SK-N-SH treated with all-trans-retinoic acid at 6 μM for 48 hours (cell line): ENCODE data around the gene HIGD1B.

ENCODE experiments used
- ATAC-seq: fragments of 200-7000 bp; cut with Tn5 transposase; 3 replicates; pipeline ENCODE4 v1.9.1; 2020; ENCODE audit warnings: mild to moderate bottlenecking, moderate library complexity
- BACH2 ChIP-seq: fragments of 250-450 bp; sonication (Bioruptor Pico); IDR thresholded peaks from 2 replicates; pipeline ENCODE4 v1.9.0; 2021; ENCODE audit warnings: mild to moderate bottlenecking, borderline replicate concordance
- ESRRG ChIP-seq: fragments of 250-450 bp; sonication (Bioruptor Pico); IDR thresholded peaks from 2 replicates; pipeline ENCODE4 v1.6.1; 2021; ENCODE audit warnings: mild to moderate bottlenecking
- GLIS3 ChIP-seq: fragments of 250-450 bp; sonication (Bioruptor Pico); IDR thresholded peaks from 2 replicates; pipeline ENCODE4 v1.5.0; 2020; ENCODE audit warnings: mild to moderate bottlenecking, moderate library complexity
- ISL1 ChIP-seq: fragments of 250-450 bp; sonication (Bioruptor Pico); IDR thresholded peaks from 2 replicates; pipeline ENCODE4 v2.1.2; 2022; ENCODE audit warnings: mild to moderate bottlenecking, moderate library complexity
- OSR1 ChIP-seq: fragments of 250-450 bp; sonication (Bioruptor Pico); IDR thresholded peaks from 2 replicates; pipeline ENCODE4 v1.8.0; 2022; ENCODE audit warnings: moderate library complexity, mild to moderate bottlenecking, inconsistent platforms
- PPARA ChIP-seq: fragments of 250-450 bp; sonication (Bioruptor Pico); IDR thresholded peaks from 2 replicates; pipeline ENCODE4 v1.5.0; 2020; ENCODE audit warnings: mild to moderate bottlenecking, borderline replicate concordance
- RARB ChIP-seq: fragments of 250-450 bp; sonication (Bioruptor Pico); IDR thresholded peaks from 2 replicates; pipeline ENCODE4 v1.8.0; 2021; ENCODE audit warnings: mild to moderate bottlenecking, moderate library complexity
- SNAI2 ChIP-seq: fragments of 250-450 bp; sonication (Bioruptor Pico); IDR thresholded peaks from 2 replicates; pipeline ENCODE4 v1.5.0; 2020; ENCODE audit warnings: mild to moderate bottlenecking, moderate library complexity
- TCF4 ChIP-seq: fragments of 250-450 bp; sonication (Bioruptor Pico); IDR thresholded peaks from 2 replicates; pipeline ENCODE4 v1.8.0; 2021; ENCODE audit warnings: mild to moderate bottlenecking, moderate library complexity, borderline replicate concordance
- TOX ChIP-seq: fragments of 250-450 bp; sonication (Bioruptor Pico); IDR thresholded peaks from 2 replicates; pipeline ENCODE4 v1.8.0; 2021; ENCODE audit warnings: mild to moderate bottlenecking, moderate library complexity, borderline replicate concordance
- ZFP3 ChIP-seq: fragments of 250-450 bp; sonication (Bioruptor Pico); IDR thresholded peaks from 2 replicates; pipeline ENCODE4 v1.5.0; 2020; ENCODE audit warnings: mild to moderate bottlenecking, moderate library complexity
- ZFP30 ChIP-seq: fragments of 450-650 bp; formaldehyde crosslinking; IDR thresholded peaks from 2 replicates; pipeline ENCODE4 v1.5.0; 2022; ENCODE audit warnings: mild to moderate bottlenecking, moderate library complexity
- ZNF565 ChIP-seq: fragments of 450-650 bp; formaldehyde crosslinking; conservative IDR thresholded peaks from 2 replicates; pipeline ENCODE4 v1.5.0; 2020; ENCODE audit warnings: low read depth, mild to moderate bottlenecking, moderate library complexity
- ZNF70 ChIP-seq: fragments of 450-650 bp; formaldehyde crosslinking; IDR thresholded peaks from 2 replicates; pipeline ENCODE4 v1.5.0; 2020; ENCODE audit warnings: mild to moderate bottlenecking, moderate library complexity
- ZNF8 ChIP-seq: fragments of 450-650 bp; formaldehyde crosslinking; IDR thresholded peaks from 2 replicates; pipeline ENCODE4 v1.5.0; 2020; ENCODE audit warnings: mild to moderate bottlenecking, moderate library complexity
- TF ChIP-seq, protein P1 (sequence below): fragments of 250-450 bp; sonication (Bioruptor Pico); IDR thresholded peaks from 2 replicates; pipeline ENCODE4 v1.8.0; 2020; ENCODE audit warnings: mild to moderate bottlenecking, moderate library complexity, borderline replicate concordance
- TF ChIP-seq, protein P2 (sequence below): fragments of 250-450 bp; sonication (Bioruptor Pico); IDR thresholded peaks from 2 replicates; pipeline ENCODE4 v1.5.0; 2020; ENCODE audit warnings: mild to moderate bottlenecking, moderate library complexity
- TF ChIP-seq, protein P3 (sequence below): fragments of 250-450 bp; sonication (Bioruptor Pico); IDR thresholded peaks from 2 replicates; pipeline ENCODE4 v1.8.0; 2021; ENCODE audit warnings: low read depth, mild to moderate bottlenecking, moderate library complexity, borderline replicate concordance

Gene HIGD1B

DNA sequence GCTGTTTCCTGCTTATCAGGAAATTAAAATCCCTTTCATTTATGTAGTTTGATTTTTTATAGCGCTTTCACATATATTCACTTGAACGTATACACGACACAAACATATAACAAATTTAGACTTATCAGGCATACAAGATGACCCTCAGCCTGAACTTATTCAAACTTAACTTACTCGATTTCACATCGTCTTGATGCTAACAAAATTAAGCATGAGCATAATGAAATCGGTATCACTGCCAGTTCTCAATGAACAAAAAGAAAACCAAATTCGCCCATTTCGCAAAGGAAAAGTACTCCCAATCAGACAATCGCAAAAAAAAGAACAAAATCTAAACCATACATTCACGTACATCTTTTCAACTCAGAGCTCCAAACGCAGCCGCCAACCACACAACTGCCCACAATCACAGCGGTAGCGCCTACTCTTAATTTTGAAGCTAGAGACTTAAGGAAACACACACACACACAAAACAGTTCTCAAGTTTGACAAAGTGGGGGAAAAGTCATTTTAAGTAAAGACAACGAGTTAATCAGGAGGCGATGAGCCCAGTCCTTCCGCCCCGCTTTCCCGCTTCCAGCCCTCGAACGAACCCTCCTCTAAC, 18.7 kb upstream of the HIGD1B start:
- no peak for TF ChIP-seq GLIS3 (CRISPR knock-in tag)
- TF ChIP-seq, all 23 proteins: peak for 0
- ATAC-seq: peak; percentile 32

DNA sequence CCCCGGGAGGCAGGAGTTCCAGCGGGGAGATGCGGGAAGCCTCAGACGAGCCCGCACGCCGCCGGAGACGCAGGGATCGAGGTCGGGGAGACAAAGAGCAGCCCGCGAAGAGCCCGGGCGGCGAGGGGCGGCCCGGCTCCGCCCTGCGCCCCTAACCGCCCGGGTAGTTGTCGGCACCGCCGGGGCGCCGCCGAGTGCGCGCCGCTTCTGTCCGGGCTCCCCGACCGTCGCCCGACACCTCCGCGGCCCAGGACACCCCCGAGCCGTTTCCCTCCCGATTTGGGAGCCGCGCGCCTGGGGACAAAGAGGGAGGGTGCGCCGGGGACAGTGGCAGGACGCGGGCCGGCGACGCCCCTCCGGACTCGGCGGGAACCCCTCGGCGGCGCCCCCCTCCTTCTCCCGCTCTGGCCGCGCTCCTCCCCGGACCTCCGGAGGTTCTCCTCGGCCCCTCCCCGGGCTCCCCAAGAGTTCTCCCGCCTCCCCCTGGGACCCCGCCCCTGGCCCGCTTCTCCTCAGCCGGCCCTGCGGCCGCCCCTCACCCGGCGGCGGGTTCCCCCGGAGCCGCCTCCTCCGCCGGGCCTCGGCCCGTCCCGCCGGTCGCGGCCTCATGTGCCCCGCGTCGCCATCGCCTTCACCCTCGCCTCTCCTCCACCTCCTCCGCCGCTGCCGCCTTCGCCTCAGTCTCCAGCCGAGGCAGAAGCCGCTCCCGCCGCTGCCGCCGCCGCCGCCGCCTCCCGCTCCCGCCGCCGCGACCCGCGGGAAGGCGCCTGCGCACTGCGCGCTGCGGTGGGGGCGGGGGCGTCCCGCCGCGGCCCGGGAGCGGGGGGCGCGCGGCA, 17.9 kb upstream of the HIGD1B start, which contains the start of gene GJC1:
Gene GJC1 (minus strand): TSS at position 765 of the 836 bp plus-strand sequence. CDS start 24,470 bp downstream, outside the sequence.
- TF ChIP-seq OSR1 (CRISPR knock-in tag) (no peak), TOX (CRISPR knock-in tag) (no peak), ZNF8 (CRISPR knock-in tag) (no peak), ISL1 (CRISPR knock-in tag) (no peak), TCF4 (CRISPR knock-in tag) (no peak), RARB (CRISPR knock-in tag) (no peak)
- TF ChIP-seq, protein P1, sequence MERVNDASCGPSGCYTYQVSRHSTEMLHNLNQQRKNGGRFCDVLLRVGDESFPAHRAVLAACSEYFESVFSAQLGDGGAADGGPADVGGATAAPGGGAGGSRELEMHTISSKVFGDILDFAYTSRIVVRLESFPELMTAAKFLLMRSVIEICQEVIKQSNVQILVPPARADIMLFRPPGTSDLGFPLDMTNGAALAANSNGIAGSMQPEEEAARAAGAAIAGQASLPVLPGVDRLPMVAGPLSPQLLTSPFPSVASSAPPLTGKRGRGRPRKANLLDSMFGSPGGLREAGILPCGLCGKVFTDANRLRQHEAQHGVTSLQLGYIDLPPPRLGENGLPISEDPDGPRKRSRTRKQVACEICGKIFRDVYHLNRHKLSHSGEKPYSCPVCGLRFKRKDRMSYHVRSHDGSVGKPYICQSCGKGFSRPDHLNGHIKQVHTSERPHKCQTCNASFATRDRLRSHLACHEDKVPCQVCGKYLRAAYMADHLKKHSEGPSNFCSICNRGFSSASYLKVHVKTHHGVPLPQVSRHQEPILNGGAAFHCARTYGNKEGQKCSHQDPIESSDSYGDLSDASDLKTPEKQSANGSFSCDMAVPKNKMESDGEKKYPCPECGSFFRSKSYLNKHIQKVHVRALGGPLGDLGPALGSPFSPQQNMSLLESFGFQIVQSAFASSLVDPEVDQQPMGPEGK (CRISPR knock-in tag): no peak
- ATAC-seq: peak; percentile 68

DNA sequence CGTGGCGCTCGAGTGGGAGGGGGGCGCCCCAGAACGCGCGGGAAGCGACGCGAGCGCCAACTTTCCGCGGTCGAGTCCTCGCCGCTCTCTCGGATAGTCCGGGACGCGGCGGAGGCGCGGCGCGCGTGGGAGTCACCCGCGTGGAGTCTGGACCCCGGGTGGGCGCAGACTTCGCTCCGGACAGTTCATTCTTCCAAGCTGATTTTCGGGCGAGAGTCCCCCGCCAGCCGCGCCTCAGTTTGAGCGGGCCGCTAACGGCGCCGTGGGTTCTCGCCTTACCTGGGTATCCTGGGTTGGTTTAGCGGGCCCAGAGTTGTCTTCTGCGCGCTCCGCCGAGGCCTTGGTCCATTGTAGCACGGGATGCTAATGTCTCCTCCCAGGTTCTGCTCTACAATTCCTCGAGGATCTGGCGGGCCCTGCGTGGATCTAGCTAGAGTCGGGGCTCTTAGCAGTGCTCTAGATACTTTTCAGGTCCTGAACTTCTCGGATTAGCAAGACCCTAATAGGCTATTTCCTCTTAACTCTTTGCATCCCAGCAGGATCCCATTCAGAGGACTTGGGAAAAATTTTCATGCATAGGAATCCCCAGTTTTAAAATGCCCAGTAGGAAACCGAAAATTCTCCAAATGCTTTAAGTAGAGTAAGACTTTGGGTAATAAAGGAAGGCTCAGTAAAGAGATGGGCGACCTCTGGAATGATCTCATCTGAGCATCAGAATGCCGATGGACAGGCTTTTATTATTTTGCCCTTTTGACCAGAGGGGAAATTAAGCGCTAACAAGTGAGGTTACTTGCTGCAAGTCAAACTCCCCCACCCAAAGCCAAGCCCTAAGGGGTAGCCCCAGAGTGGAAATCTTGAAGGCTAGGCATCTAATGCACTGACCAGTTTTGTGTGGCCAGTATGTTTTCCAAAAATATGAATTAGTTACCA, 17.1 kb upstream of the HIGD1B start:
- ATAC-seq: peak; percentile 63
- TF ChIP-seq, protein P2, sequence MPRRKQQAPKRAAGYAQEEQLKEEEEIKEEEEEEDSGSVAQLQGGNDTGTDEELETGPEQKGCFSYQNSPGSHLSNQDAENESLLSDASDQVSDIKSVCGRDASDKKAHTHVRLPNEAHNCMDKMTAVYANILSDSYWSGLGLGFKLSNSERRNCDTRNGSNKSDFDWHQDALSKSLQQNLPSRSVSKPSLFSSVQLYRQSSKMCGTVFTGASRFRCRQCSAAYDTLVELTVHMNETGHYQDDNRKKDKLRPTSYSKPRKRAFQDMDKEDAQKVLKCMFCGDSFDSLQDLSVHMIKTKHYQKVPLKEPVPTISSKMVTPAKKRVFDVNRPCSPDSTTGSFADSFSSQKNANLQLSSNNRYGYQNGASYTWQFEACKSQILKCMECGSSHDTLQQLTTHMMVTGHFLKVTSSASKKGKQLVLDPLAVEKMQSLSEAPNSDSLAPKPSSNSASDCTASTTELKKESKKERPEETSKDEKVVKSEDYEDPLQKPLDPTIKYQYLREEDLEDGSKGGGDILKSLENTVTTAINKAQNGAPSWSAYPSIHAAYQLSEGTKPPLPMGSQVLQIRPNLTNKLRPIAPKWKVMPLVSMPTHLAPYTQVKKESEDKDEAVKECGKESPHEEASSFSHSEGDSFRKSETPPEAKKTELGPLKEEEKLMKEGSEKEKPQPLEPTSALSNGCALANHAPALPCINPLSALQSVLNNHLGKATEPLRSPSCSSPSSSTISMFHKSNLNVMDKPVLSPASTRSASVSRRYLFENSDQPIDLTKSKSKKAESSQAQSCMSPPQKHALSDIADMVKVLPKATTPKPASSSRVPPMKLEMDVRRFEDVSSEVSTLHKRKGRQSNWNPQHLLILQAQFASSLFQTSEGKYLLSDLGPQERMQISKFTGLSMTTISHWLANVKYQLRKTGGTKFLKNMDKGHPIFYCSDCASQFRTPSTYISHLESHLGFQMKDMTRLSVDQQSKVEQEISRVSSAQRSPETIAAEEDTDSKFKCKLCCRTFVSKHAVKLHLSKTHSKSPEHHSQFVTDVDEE (CRISPR knock-in tag): peak; percentile 38; the same call in 1 of the 2 replicates
- TF ChIP-seq GLIS3 (CRISPR knock-in tag): no peak

DNA sequence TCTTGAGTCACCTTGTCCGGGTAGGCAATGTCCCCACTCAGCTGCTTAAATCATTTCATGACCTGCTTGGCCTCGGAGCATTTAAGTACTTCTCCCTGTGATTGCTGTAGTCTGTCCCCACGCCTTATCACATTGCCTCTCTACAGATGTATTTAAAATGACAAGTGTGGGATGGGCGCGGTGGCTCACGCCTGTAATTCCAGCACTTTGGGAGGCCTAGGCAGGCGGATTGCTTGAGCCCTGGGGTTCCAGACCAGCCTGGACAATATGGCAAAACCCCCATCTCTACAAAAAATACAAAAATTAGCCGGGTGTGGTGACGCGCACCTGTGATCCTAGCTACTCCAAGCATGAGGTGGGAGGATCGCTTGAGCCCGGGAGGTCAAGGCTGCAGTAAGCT, 16.3 kb upstream of the HIGD1B start:
- TF ChIP-seq SNAI2 (CRISPR knock-in tag) (no peak), BACH2 (CRISPR knock-in tag) (no peak), OSR1 (CRISPR knock-in tag) (no peak), PPARA (CRISPR knock-in tag) (no peak), TCF4 (CRISPR knock-in tag) (no peak), RARB (CRISPR knock-in tag) (no peak), ZFP3 (CRISPR knock-in tag) (no peak), ZFP30 (CRISPR knock-in tag) (no peak), ZNF70 (CRISPR knock-in tag) (no peak), ESRRG (CRISPR knock-in tag) (no peak), ZNF565 (CRISPR knock-in tag) (no peak)
- TF ChIP-seq, protein P3, sequence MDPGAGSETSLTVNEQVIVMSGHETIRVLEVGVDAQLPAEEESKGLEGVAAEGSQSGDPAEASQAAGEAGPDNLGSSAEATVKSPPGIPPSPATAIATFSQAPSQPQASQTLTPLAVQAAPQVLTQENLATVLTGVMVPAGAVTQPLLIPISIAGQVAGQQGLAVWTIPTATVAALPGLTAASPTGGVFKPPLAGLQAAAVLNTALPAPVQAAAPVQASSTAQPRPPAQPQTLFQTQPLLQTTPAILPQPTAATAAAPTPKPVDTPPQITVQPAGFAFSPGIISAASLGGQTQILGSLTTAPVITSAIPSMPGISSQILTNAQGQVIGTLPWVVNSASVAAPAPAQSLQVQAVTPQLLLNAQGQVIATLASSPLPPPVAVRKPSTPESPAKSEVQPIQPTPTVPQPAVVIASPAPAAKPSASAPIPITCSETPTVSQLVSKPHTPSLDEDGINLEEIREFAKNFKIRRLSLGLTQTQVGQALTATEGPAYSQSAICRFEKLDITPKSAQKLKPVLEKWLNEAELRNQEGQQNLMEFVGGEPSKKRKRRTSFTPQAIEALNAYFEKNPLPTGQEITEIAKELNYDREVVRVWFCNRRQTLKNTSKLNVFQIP (CRISPR knock-in tag): no peak
- no peak for ATAC-seq
